Measurements from ENCODE around the gene PXN. TPM values are rescaled to one million over a fixed set of nuclear protein-coding genes. Genes with fewer than 3 reads are reported as not detected.
"Not testable (repeated sequence)": the region's sequence is repeated elsewhere in the genome, so short reads cannot be mapped to it uniquely, and the experiment has no call there.

Gene PXN
- total RNA-seq, 1 donor from 2014 or later, result 54.5 TPM

DNA sequence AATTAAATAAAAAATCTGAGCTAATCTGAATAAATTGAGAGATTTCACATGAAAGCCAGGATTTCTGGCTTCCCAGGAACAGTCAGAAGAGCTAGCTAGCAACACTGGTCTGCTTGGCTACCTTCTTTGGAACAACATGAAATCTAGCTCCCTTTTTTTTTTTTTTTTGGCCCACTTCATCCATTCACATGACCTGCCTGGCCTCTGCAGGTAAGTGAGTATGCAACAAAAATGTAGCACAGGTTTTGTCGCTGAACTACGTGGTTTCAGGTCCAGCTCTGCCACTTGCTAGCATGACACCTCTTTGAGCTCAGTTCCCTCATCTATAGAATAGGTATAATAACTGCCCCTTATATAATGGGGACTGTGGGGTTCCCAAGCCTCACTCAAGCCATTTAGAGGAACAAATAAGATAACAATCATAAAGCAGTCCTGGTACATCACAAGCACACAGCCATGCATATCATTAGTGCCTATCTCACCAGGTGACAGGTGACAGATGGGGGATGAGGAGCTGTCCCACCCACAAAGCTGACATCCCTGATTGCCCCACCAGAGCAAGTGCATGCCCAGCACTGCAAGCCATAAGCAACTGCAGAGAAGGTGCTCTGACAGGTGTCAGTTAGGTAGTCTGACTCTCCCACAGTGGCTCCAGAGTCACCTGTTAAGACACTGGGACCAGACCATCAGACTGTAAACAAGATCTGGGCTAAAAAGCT is 25.6 kb downstream of the PXN start:
- H3K9me3 Mint-ChIP-seq, result no peaks in the 10 kb centered on the region
- no peaks in the 10 kb centered on the region for H3K36me3 Mint-ChIP-seq (ENCODE audit: low read depth)
- H3K4me3 Mint-ChIP-seq, result no peak overlapping the region
- H3K27ac Mint-ChIP-seq (ENCODE audit: unreplicated experiment), result no peak overlapping the region
- DNase-seq (ENCODE audit: low read depth, low spot score), result no peak
- H3K27me3 Mint-ChIP-seq (ENCODE audit: low read depth), result no peaks in the 10 kb centered on the region
- peaks cover 29% of the 10 kb centered on the region for H3K4me1 Mint-ChIP-seq
- no peak for TF ChIP-seq CTCF (conservative IDR thresholded peaks at IDR 0.05)

- Mint-ChIP-seq H3K4me3 (no peak overlapping the region), H3K36me3 (ENCODE audit: low read depth) (no peaks in the 10 kb centered on the region), H3K27ac (ENCODE audit: unreplicated experiment) (no peak overlapping the region), H3K4me1 (peaks cover 35% of the 10 kb centered on the region), H3K27me3 (ENCODE audit: low read depth) (no peaks in the 10 kb centered on the region), H3K9me3 (no peaks in the 10 kb centered on the region)
- DNase-seq (ENCODE audit: low read depth, low spot score), result no peak
- TF ChIP-seq CTCF (conservative IDR thresholded peaks at IDR 0.05), result no peak
These were observed 26.6 kb downstream of the PXN start for GRCh38 chr12:120238839-120239445.

DNA sequence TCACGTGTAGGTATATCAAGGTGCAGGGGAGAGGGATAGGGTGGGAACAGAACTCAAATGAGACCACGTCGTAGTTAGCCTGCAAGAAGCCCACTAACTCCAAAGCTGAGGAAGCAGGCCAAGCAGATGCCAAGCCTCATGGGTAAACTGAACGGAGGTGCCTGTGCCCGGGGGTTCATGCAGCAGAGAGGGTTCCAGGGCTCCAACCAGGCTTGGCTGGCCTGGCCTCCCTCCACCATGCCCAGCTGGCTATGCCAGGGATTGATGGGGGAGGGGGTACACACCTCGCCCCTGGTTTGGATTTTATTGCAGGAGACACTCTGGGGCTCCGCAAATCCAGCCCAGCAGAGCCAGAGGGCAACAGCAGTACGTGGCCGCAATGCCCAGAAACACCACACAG is 27.3 kb downstream of the PXN start:
- Mint-ChIP-seq H3K27me3 (ENCODE audit: low read depth) (no peaks in the 10 kb centered on the region), H3K4me1 (peaks cover 38% of the 10 kb centered on the region), H3K36me3 (ENCODE audit: low read depth) (no peaks in the 10 kb centered on the region), H3K27ac (ENCODE audit: unreplicated experiment) (no peak overlapping the region), H3K4me3 (no peak overlapping the region), H3K9me3 (no peaks in the 10 kb centered on the region)
- DNase-seq (ENCODE audit: low read depth, low spot score), result no peak
- no peak for TF ChIP-seq CTCF (conservative IDR thresholded peaks at IDR 0.05)

GRCh38 chr12:120237360-120238171 is 28.0 kb downstream of the PXN start:
- DNase-seq (ENCODE audit: low read depth, low spot score), result no peak
- peaks cover 45% of the 10 kb centered on the region for H3K4me1 Mint-ChIP-seq

GRCh38 chr12:120236809-120237208 is 28.7 kb downstream of the PXN start:
- H3K36me3 Mint-ChIP-seq (ENCODE audit: low read depth); H3K9me3 Mint-ChIP-seq; H3K27ac Mint-ChIP-seq (ENCODE audit: unreplicated experiment); H3K27me3 Mint-ChIP-seq (ENCODE audit: low read depth); H3K4me3 Mint-ChIP-seq; DNase-seq (ENCODE audit: low read depth, low spot score): not testable (repeated sequence)
- H3K4me1 Mint-ChIP-seq, result peaks cover 49% of the 10 kb centered on the region

More at GRCh38 chr12:120237360-120238171, 28.0 kb downstream of the PXN start:
- TF ChIP-seq CTCF (conservative IDR thresholded peaks at IDR 0.05), result no peak
- no peak overlapping the region for H3K4me3 Mint-ChIP-seq
- no peaks in the 10 kb centered on the region for H3K9me3 Mint-ChIP-seq
- H3K36me3 Mint-ChIP-seq (ENCODE audit: low read depth), result no peaks in the 10 kb centered on the region
- H3K27me3 Mint-ChIP-seq (ENCODE audit: low read depth), result no peaks in the 10 kb centered on the region
- no peak overlapping the region for H3K27ac Mint-ChIP-seq (ENCODE audit: unreplicated experiment)

All from neural crest cell (in vitro differentiated cells).